HFFc6 (cell line): ENCODE data around the gene PEX11B. TPM values are rescaled to one million over a fixed set of nuclear protein-coding genes. Genes with fewer than 3 reads are reported as not detected.

ENCODE experiments used
- DNase-seq: peaks from one replicate; pipeline ENCODE4 v3.0.0-alpha.2; 2018
- H3K27ac Mint-ChIP-seq: 2 replicates; pipeline ENCODE4 v1.8.0; 2020; ENCODE audit warnings: mild to moderate bottlenecking, mixed read lengths
- H3K27me3 Mint-ChIP-seq: 2 replicates; pipeline ENCODE4 v1.8.0; 2021; ENCODE audit warnings: mild to moderate bottlenecking, moderate library complexity, mixed read lengths; ENCODE audit not compliant: insufficient read depth
- H3K36me3 Mint-ChIP-seq: 2 replicates; pipeline ENCODE4 v1.8.0; 2021; ENCODE audit warnings: low read depth, mixed read lengths
- H3K4me1 Mint-ChIP-seq: 2 replicates; pipeline ENCODE4 v1.8.0; 2020; ENCODE audit warnings: low read depth, mixed read lengths
- H3K4me3 Mint-ChIP-seq: 2 replicates; pipeline ENCODE4 v1.8.0; 2020; ENCODE audit warnings: mild to moderate bottlenecking, moderate library complexity, mixed read lengths
- H3K9me3 Mint-ChIP-seq: 2 replicates; pipeline ENCODE4 v1.8.0; 2020; ENCODE audit warnings: mild to moderate bottlenecking, mixed read lengths
- CTCF ChIP-seq: fragments of 200-600 bp; sonication (generic); IDR thresholded peaks from 2 replicates; pipeline ENCODE4 v1.5.0; 2021; ENCODE audit warnings: antibody characterized with exemption, mild to moderate bottlenecking
- total RNA-seq, 6 experiments: library from RNA; stranded (reverse); fragmentation: NEBNext Ultra II Directional; extraction: Animal tissue kit (Norgen Biotek cat#: 25700); gene quantifications; 2 replicates in 1 of 6; 3 replicates in 5 of 6; pipeline ENCODE4 v1.2.3, GENCODE V29; 2021

The PEX11B gene
- total RNA-seq, 6 experiments from 2014 or later: 30.3 to 41.1 (median 35.6) TPM

GRCh38 chr1:145886816-145887215 is 31.7 kb downstream of the PEX11B start:
- Mint-ChIP-seq H3K4me3 (peak overlapping the region; percentile 88; the same call in 1 of the 2 replicates), H3K4me1 (peaks cover 36% of the 10 kb centered on the region), H3K9me3 (no peaks in the 10 kb centered on the region), H3K36me3 (no peaks in the 10 kb centered on the region), H3K27me3 (no peaks in the 10 kb centered on the region), H3K27ac (no peak overlapping the region)
- no peak for DNase-seq
- TF ChIP-seq CTCF: no peak

- Mint-ChIP-seq H3K4me3 (peak overlapping the region; percentile 88), H3K36me3 (no peaks in the 10 kb centered on the region), H3K27me3 (no peaks in the 10 kb centered on the region; the same call in 1 of the 2 replicates), H3K9me3 (no peaks in the 10 kb centered on the region), H3K4me1 (peaks cover 32% of the 10 kb centered on the region), H3K27ac (no peak overlapping the region)
- no peak for DNase-seq
- TF ChIP-seq CTCF: no peak
Observed at GRCh38 chr1:145886390-145886789, 32.1 kb downstream of the PEX11B start.

DNA sequence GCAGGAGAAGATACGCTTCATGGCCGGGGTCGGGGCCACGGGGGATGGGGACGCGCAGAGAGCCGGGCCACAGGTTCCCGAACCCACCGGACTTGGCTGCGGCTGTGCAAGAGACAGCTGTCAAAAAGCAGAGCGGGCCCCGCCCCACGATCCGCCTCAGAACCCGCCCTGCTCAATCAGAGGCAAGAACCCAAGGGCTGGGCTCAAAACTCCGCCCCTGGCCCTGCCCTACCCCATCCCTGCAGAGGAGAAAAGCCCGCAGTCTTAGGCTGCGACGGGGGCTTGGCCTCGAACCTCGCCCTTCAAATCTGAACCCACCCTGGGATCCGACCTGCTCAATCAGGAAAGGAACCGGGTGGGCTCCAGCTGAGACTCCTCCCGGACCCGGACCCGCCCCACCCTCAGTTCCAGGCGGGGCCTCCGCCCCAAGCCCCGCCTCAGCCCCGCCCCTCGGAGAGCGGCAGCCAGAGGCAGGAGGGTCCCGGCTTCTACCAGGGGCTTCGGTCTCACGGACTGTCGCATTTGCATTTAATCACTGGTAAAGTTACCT is 32.7 kb downstream of the PEX11B start, which contains the start of gene ANKRD35:
Gene ANKRD35 (minus strand): TSS at position 129 of the 550 bp plus-strand sequence. CDS start 108 bp downstream, at position 21.
- Mint-ChIP-seq H3K4me1 (peaks cover 27% of the 10 kb centered on the region), H3K4me3 (peak within 1 kb of the TSS; percentile 88), H3K27me3 (no peaks in the 10 kb centered on the region; the same call in 1 of the 2 replicates), H3K9me3 (no peaks in the 10 kb centered on the region), H3K27ac (no peak within 1 kb of the TSS; the same call in 1 of the 2 replicates), H3K36me3 (no peaks in the 10 kb centered on the region)
- DNase-seq: peak; percentile 39
- no peak for TF ChIP-seq CTCF

GRCh38 chr1:145884675-145885074 is 33.8 kb downstream of the PEX11B start:
- peak; percentile 42 for DNase-seq
- Mint-ChIP-seq H3K27ac (no peak overlapping the region; the same call in 1 of the 2 replicates), H3K36me3 (no peaks in the 10 kb centered on the region), H3K27me3 (no peaks in the 10 kb centered on the region; the same call in 1 of the 2 replicates), H3K4me1 (peaks cover 24% of the 10 kb centered on the region), H3K9me3 (no peaks in the 10 kb centered on the region), H3K4me3 (peak overlapping the region; percentile 88; the same call in 1 of the 2 replicates)
- no peak for TF ChIP-seq CTCF

DNA sequence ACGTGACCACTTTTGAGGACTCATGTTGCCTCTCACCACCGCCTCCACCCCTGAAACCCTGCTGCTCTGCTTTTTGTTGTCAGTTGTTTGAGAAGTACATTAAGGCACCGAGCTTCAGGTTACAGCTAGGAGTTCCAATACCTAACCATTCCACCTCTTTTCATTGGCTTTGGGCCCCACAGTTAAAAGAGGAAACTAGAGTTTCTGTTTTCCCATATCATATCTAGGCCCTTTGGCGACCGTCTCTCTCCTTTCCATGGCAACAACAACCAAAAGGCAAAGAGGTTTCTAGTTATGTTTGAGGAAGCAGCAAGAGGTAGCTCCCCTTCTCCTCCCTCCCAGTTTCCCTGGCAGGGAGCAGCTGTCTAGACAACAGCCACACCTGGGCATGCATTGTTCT is 38.7 kb downstream of the PEX11B start:
- no peaks in the 10 kb centered on the region for H3K9me3 Mint-ChIP-seq
- DNase-seq: no peak
- peaks cover 14% of the 10 kb centered on the region for H3K27me3 Mint-ChIP-seq
- TF ChIP-seq CTCF: no peak
- no peak overlapping the region for H3K4me3 Mint-ChIP-seq
- no peak overlapping the region for H3K27ac Mint-ChIP-seq
- no peaks in the 10 kb centered on the region for H3K36me3 Mint-ChIP-seq
- H3K4me1 Mint-ChIP-seq: peaks cover 22% of the 10 kb centered on the region
